ENCODE measurements around the gene RYR1.

DNA sequence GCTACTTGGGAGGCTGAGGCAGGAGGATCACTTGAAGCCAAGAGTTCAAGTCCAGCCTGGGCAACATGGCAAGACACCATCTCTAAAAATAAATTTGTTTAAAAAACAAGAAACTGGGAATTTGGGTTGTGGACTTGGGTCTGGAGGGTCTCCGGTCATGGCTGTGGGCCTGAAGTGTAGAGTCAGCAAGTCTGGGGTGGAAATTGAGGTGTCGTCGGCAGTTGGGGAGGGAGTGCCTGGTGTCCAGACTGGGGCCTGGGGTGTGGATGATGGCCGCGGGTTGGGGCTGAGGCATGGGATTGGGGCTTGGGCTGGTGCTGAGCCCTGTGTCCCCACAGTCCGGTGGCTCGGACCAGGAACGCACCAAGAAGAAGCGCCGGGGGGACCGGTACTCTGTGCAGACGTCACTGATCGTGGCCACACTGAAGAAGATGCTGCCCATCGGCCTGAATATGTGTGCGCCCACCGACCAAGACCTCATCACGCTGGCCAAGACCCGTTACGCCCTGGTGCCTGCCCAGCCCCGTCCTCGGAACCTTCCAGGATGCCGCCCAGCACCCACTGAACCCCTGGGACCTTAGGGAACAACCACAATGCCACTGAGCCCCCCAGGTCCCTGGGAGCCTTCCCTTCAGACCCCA lies 91.6 kb downstream of the RYR1 start:
- TF ChIP-seq ZNF274 (IDR thresholded peaks at IDR 0.05; ENCODE audit: low read depth, low read length) (no peak), SUZ12 (IDR thresholded peaks at IDR 0.05; ENCODE audit: extremely low read depth, insufficient read depth, insufficient read length) (no peak), YY1 (IDR thresholded peaks at IDR 0.05; ENCODE audit: insufficient read depth, insufficient read length) (no peak)

Measured in NT2/D1 (cell line).